ENCODE measurements around the gene CAVIN1.
"Not testable (repeated sequence)": the region's sequence is repeated elsewhere in the genome, so short reads cannot be mapped to it uniquely, and the experiment has no call there.

The CAVIN1 gene

GRCh38 chr17:42451270-42451669 lies 28.2 kb upstream of the CAVIN1 start:
- not testable (repeated sequence) for H3K9ac ChIP-seq (ENCODE audit: low read length); H3K4me1 ChIP-seq (ENCODE audit: control insufficient read depth, insufficient read depth, low read length); H3K36me3 ChIP-seq (ENCODE audit: control insufficient read depth, insufficient read depth, low read length); H3K4me3 ChIP-seq (ENCODE audit: low read length); H3K9me3 ChIP-seq (ENCODE audit: control insufficient read depth, low read length); H3K27me3 ChIP-seq (ENCODE audit: control insufficient read depth, insufficient read depth, low read length)

- not testable (repeated sequence) for H3K27me3 ChIP-seq (ENCODE audit: control insufficient read depth, insufficient read depth, low read length); H3K36me3 ChIP-seq (ENCODE audit: control insufficient read depth, insufficient read depth, low read length); H3K9me3 ChIP-seq (ENCODE audit: control insufficient read depth, low read length); H3K4me3 ChIP-seq (ENCODE audit: low read length); H3K4me1 ChIP-seq (ENCODE audit: control insufficient read depth, insufficient read depth, low read length); H3K9ac ChIP-seq (ENCODE audit: low read length)
Observed at GRCh38 chr17:42449838-42450237, 26.8 kb upstream of the CAVIN1 start.

DNA sequence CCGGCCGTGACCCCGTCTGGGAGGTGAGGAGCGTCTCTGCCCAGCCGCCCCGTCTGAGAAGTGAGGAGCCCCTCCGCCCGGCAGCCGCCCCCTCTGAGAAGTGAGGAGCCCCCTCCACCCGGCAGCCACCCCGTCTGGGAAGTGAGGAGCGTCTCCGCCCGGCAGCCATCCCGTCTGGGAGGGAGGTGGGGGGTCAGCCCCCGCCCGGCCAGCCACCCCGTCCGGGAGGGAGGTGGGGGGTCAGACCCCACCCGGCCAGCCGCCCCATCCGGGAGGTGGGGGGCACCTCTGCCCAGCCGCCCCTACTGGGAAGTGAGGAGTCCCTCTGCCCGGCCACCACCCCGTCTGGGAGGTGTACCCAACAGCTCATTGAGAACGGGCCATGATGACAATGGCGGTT lies 26.1 kb upstream of the CAVIN1 start:
- H3K4me3 ChIP-seq (ENCODE audit: low read length); H3K9me3 ChIP-seq (ENCODE audit: control insufficient read depth, low read length); H3K4me1 ChIP-seq (ENCODE audit: control insufficient read depth, insufficient read depth, low read length); H3K36me3 ChIP-seq (ENCODE audit: control insufficient read depth, insufficient read depth, low read length); H3K27me3 ChIP-seq (ENCODE audit: control insufficient read depth, insufficient read depth, low read length); H3K9ac ChIP-seq (ENCODE audit: low read length): not testable (repeated sequence)

DNA sequence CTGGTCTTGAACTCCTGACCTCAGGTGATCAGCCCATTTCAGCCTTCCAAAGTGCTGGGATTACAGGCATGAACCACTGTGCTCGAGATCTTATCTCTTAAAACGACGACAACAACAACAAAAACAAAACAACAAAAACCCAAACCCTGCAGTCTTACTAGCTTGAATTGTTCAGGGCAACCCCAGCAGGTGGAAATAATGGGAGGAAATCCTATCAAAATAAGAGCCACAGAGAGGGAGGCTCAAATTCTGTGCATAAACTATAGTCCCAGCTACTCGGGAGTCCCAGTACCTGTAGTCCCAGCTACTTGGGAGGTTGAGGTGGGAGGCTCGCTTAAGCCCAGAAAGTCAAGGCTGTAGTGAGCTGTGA lies 19.1 kb upstream of the CAVIN1 start:
- H3K27me3 ChIP-seq (ENCODE audit: control insufficient read depth, insufficient read depth, low read length), result no peaks in the 10 kb centered on the region
- H3K9ac ChIP-seq (ENCODE audit: low read length), result no peak overlapping the region
- no peak overlapping the region for H3K4me3 ChIP-seq (ENCODE audit: low read length)
- H3K36me3 ChIP-seq (ENCODE audit: control insufficient read depth, insufficient read depth, low read length), result no peaks in the 10 kb centered on the region
- no peaks in the 10 kb centered on the region for H3K9me3 ChIP-seq (ENCODE audit: control insufficient read depth, low read length)
- H3K4me1 ChIP-seq (ENCODE audit: control insufficient read depth, insufficient read depth, low read length), result no peaks in the 10 kb centered on the region

DNA sequence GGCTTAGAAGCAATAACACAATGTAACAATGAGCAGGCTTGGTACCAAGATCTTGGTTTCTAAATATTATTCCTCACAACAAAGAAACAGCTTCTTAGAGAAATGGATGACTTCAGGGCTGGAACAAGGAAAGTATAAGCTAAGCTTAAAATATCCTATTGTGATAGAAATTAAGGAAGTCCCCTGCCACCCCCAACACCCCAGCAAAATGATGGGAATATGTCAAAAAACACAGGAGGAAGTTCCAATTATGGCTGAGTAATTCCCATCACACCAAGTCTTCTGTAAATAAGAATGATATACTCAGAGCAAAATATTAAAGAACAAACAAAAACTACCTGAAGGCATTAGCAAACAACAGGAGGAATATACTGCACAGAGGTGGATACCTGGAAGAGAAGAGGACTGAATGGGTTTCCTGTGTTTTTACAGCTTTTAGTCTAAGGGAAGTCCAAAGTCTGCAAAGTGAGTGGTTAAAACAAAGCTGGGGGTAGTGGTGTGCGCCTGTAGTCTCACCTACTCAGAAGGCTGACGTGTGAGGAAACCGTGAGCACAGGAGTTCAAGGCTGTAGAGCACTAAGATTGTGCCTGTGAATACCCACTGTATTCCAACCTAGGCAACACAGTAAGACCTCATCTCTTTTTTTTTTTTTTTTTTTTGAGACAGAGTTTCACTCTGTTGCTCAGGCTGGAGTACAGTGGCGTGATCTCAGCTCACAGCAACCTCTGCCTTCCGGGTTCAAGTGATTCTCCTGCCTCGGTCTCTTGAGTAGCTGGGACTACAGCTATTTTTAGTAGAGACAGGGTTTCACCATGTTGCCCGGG lies 18.5 kb upstream of the CAVIN1 start:
- H3K27me3 ChIP-seq (ENCODE audit: control insufficient read depth, insufficient read depth, low read length), result no peaks in the 10 kb centered on the region
- H3K36me3 ChIP-seq (ENCODE audit: control insufficient read depth, insufficient read depth, low read length), result no peaks in the 10 kb centered on the region
- no peak overlapping the region for H3K9ac ChIP-seq (ENCODE audit: low read length)
- H3K9me3 ChIP-seq (ENCODE audit: control insufficient read depth, low read length), result no peaks in the 10 kb centered on the region
- no peak overlapping the region for H3K4me3 ChIP-seq (ENCODE audit: low read length)
- no peaks in the 10 kb centered on the region for H3K4me1 ChIP-seq (ENCODE audit: control insufficient read depth, insufficient read depth, low read length)

DNA sequence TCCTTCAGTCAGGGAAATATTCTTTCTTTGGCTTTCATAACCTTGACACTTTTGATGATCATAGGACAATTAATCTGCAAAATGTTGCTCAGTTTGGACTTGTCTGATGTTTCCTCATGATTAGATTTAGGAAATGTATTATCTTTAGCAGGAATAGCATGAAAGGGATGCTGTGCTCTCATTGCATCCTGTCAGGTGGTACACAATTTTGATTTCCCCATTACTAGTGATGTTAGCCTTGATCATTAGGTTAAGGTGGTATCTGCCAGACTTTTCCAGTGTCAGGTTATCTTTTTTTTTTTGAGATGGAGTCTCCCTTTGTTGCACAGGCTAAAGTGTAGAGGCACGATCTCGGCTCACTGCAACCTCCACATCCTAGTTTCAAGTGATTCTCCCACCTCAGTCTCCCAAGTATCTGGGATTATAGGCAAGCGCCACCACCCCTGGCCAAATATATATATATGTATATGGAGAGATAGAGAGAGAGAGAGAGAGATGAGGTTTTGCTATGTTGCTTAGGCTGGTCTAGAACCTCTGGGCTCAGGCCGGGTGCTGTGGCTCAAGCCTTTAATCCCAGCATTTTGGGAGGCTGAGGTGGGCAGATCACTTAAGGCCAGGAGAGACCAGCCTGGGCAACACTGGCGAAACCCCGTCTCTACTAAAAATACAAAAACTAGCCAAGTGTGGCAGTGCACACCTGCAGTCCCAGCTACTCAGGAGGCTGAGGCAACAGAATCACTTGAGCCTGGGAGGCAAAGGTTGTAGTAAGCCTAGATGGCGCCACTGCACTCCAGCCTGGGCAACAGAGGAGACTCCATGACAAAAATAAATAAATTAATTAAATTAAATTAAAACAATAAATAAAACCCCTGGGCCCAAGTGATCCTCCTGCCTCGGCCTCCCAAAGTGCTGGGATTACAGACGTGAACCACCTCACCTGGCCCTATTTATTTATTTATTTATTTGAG lies 15.8 kb upstream of the CAVIN1 start:
- no peaks in the 10 kb centered on the region for H3K4me1 ChIP-seq (ENCODE audit: control insufficient read depth, insufficient read depth, low read length)
- no peaks in the 10 kb centered on the region for H3K9me3 ChIP-seq (ENCODE audit: control insufficient read depth, low read length)
- H3K9ac ChIP-seq (ENCODE audit: low read length), result no peak overlapping the region
- no peaks in the 10 kb centered on the region for H3K27me3 ChIP-seq (ENCODE audit: control insufficient read depth, insufficient read depth, low read length)
- H3K4me3 ChIP-seq (ENCODE audit: low read length), result no peak overlapping the region
- no peaks in the 10 kb centered on the region for H3K36me3 ChIP-seq (ENCODE audit: control insufficient read depth, insufficient read depth, low read length)

- Histone ChIP-seq H3K9ac (ENCODE audit: low read length) (no peak overlapping the region), H3K27me3 (ENCODE audit: control insufficient read depth, insufficient read depth, low read length) (no peaks in the 10 kb centered on the region), H3K36me3 (ENCODE audit: control insufficient read depth, insufficient read depth, low read length) (no peaks in the 10 kb centered on the region), H3K9me3 (ENCODE audit: control insufficient read depth, low read length) (no peaks in the 10 kb centered on the region), H3K4me1 (ENCODE audit: control insufficient read depth, insufficient read depth, low read length) (no peaks in the 10 kb centered on the region), H3K4me3 (ENCODE audit: low read length) (no peak overlapping the region)
Observed at GRCh38 chr17:42436391-42436790, 13.3 kb upstream of the CAVIN1 start.

DNA sequence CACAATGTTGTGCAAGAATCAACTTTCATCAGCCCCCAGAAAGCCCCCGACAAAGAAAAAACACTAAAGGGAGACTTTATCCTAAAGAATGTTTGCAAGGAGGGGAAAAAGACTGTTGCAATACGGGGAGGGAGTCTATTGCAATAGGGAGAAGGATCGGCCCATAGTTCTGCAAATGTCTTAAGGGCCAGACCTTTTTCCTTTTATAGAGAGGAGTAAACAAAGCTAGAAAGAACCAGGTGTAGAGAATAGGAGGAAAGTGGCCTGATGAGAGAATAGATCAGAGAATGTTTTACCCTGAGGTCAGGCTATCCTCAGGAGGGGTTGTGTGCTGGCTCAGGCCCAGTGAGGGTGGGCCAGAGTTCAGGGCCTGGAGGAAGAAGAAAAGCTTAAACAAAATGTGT lies 8.7 kb upstream of the CAVIN1 start:
- no peak overlapping the region for H3K4me3 ChIP-seq (ENCODE audit: low read length)
- H3K9ac ChIP-seq (ENCODE audit: low read length), result no peak overlapping the region
- H3K27me3 ChIP-seq (ENCODE audit: control insufficient read depth, insufficient read depth, low read length), result peaks cover 5% of the 10 kb centered on the region
- H3K4me1 ChIP-seq (ENCODE audit: control insufficient read depth, insufficient read depth, low read length), result peaks cover 10% of the 10 kb centered on the region
- no peaks in the 10 kb centered on the region for H3K36me3 ChIP-seq (ENCODE audit: control insufficient read depth, insufficient read depth, low read length)
- no peaks in the 10 kb centered on the region for H3K9me3 ChIP-seq (ENCODE audit: control insufficient read depth, low read length)

DNA sequence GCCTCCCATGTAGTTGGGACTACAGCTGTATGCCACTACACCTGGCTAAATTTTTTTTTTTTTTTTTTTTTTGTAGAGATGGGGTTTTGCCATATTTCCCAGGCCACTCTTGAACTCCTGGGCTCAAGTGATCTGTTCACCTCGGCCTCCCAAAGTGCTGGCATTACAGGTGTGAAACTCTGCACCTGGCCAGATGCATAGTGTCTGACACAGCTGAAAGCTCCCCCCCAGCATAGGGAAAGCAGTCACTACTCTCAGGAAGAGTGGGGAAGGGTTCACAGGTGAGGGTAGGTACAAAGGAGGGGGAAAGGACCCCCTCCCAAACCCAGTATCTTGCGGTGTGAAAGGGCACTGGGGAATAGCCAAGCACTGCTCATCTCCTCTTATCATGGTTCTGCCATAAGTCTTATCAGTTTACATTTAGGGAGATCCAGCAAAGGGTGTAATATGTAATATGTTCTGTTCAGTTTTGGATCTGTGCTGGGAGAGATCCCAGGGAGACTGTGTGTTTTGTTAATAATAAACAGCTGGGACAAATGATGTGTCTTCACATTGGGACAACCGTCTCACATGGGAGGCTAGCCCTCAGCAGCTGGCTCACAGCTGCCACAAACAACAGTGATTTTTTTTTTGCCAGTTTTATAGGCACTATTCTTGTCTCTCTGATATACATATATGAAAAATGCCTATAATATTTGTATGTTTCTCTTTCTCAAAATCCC lies 6.8 kb upstream of the CAVIN1 start:
- Histone ChIP-seq H3K9ac (ENCODE audit: low read length) (no peak overlapping the region), H3K36me3 (ENCODE audit: control insufficient read depth, insufficient read depth, low read length) (no peaks in the 10 kb centered on the region), H3K4me3 (ENCODE audit: low read length) (no peak overlapping the region), H3K9me3 (ENCODE audit: control insufficient read depth, low read length) (no peaks in the 10 kb centered on the region), H3K27me3 (ENCODE audit: control insufficient read depth, insufficient read depth, low read length) (peaks cover 5% of the 10 kb centered on the region), H3K4me1 (ENCODE audit: control insufficient read depth, insufficient read depth, low read length) (peaks cover 10% of the 10 kb centered on the region)

GRCh38 chr17:42428141-42428944 lies 5.3 kb upstream of the CAVIN1 start:
- Histone ChIP-seq H3K9me3 (ENCODE audit: control insufficient read depth, low read length) (no peaks in the 10 kb centered on the region), H3K36me3 (ENCODE audit: control insufficient read depth, insufficient read depth, low read length) (no peaks in the 10 kb centered on the region), H3K4me1 (ENCODE audit: control insufficient read depth, insufficient read depth, low read length) (peaks cover 15% of the 10 kb centered on the region), H3K27me3 (ENCODE audit: control insufficient read depth, insufficient read depth, low read length) (peaks cover 5% of the 10 kb centered on the region), H3K4me3 (ENCODE audit: low read length) (no peak overlapping the region), H3K9ac (ENCODE audit: low read length) (no peak overlapping the region)

GRCh38 chr17:42424991-42425610 lies 2.0 kb upstream of the CAVIN1 start:
- Histone ChIP-seq H3K4me1 (ENCODE audit: control insufficient read depth, insufficient read depth, low read length) (peaks cover 29% of the 10 kb centered on the region), H3K9ac (ENCODE audit: low read length) (no peak overlapping the region), H3K36me3 (ENCODE audit: control insufficient read depth, insufficient read depth, low read length) (no peaks in the 10 kb centered on the region), H3K9me3 (ENCODE audit: control insufficient read depth, low read length) (no peaks in the 10 kb centered on the region), H3K27me3 (ENCODE audit: control insufficient read depth, insufficient read depth, low read length) (peaks cover 32% of the 10 kb centered on the region), H3K4me3 (ENCODE audit: low read length) (no peak overlapping the region)
